ENCODE data around the gene RHBDL1.

- TF ChIP-seq CTCF (conservative IDR thresholded peaks at IDR 0.05 in 1 of 2, IDR thresholded peaks at IDR 0.05 in 1 of 2; ENCODE audit: low read depth in 1 of 2, low read length in 2 of 2) (no peak), EZH2 (IDR thresholded peaks at IDR 0.05; ENCODE audit: low read length, missing control alignments) (no peak)
These were observed 40.5 kb upstream of the RHBDL1 start for GRCh38 chr16:634996-635395.

Measured in fibroblast of lung (primary cell).